Body of pancreas (tissue), 4 donors: Measurements from ENCODE around the gene AMDHD2. TPM values are rescaled to one million over a fixed set of nuclear protein-coding genes. Genes with fewer than 3 reads are reported as not detected.

Experiments
- ATAC-seq: fragments of 150-250 bp; one replicate; pipeline ENCODE4 v1.9.1; 2016
- DNase-seq, 4 donors: peaks; one replicate each; pipeline ENCODE4 v3.0.0-alpha.2; 2019
- H3K27ac ChIP-seq, 4 donors: fragments of 200-600 bp; sonication (generic); 1 replicate in 3 of 4; 2 replicates in 1 of 4; pipeline versions ENCODE4 v1.5.1 to v1.6.1; 2016 to 2019; ENCODE audit warnings: mild to moderate bottlenecking in 1 of 4, mixed read lengths in 1 of 4, moderate library complexity in 1 of 4
- H3K27me3 ChIP-seq, 2 donors: fragments of 200-600 bp; sonication (generic); one replicate each; pipeline ENCODE4 v1.6.0; 2016; ENCODE audit warnings: mild to moderate bottlenecking in 1 of 2
- H3K36me3 ChIP-seq, 2 donors: fragments of 200-600 bp; sonication (generic); replicated peaks in 1 of 2; 2 replicates each; pipeline ENCODE4 v1.5.1; 2016; ENCODE audit warnings: low read depth in 2 of 2; ENCODE audit not compliant: insufficient read depth in 1 of 2
- H3K4me1 ChIP-seq: fragments of 200-600 bp; sonication (generic); one replicate; pipeline ENCODE4 v1.6.0; 2016
- H3K4me3 ChIP-seq, 2 donors: fragments of 200-600 bp; sonication (generic); 1 replicate in 1 of 2; 2 replicates in 1 of 2; pipeline ENCODE4 v1.5.1; 2016 to 2019
- H3K9me3 ChIP-seq, 3 donors: fragments of 200-600 bp; sonication (generic); 1 replicate in 2 of 3; 2 replicates in 1 of 3; pipeline ENCODE4 v1.5.1; 2016
- POLR2A ChIP-seq, 3 donors: fragments of 450-650 bp; IDR thresholded peaks; one replicate each; pipeline ENCODE4 v1.6.1; 2016; ENCODE audit warnings: antibody characterized with exemption in 3 of 3, mild to moderate bottlenecking in 2 of 3
- WGBS, 2 donors: methylation state at CpG; one replicate each; pipeline ENCODE4 v1.1.5; 2017; 5-methylcytosine and 5-hydroxymethylcytosine counted together
- intact Hi-C: fragments of 100-400 bp; cut with DNase I; formaldehyde crosslinking; loops from one replicate; pipeline ENCODE4 v1.15.1; 2023
- total RNA-seq, 2 donors: library from RNA; depleted of rRNA; stranded (reverse); fragments of >200 nt; gene quantifications; one replicate each; pipeline ENCODE4 v1.1.0, GENCODE V29; 2016
- TF ChIP-seq, protein P1 (sequence below), 7 experiments: fragments of 450-650 bp in 4 of 7; fragments of 200-600 bp in 3 of 7; sonication (generic) in 3 of 7; IDR thresholded peaks; one replicate each; pipeline ENCODE4 v1.5.1; 2016 to 2019; ENCODE audit warnings: antibody characterized with exemption in 7 of 7

AMDHD2 gene
- total RNA-seq, 2 donors from 2014 or later: 13.7 to 33.6 TPM

- ATAC-seq (no peak), DNase-seq (peak in 2 of 4 donors; percentile 15 to 58)
- WGBS, 2 donors: 61 to 82% methylated on average over 12 to 14 of the region's 14 CpGs
- intact Hi-C loops: no loop called here
- no peak overlapping the region for H3K4me3 ChIP-seq
- peaks cover 12% of the 10 kb centered on the region for H3K4me1 ChIP-seq
- no peak for TF ChIP-seq POLR2A (IDR thresholded peaks at IDR 0.05)
- TF ChIP-seq, protein P1, sequence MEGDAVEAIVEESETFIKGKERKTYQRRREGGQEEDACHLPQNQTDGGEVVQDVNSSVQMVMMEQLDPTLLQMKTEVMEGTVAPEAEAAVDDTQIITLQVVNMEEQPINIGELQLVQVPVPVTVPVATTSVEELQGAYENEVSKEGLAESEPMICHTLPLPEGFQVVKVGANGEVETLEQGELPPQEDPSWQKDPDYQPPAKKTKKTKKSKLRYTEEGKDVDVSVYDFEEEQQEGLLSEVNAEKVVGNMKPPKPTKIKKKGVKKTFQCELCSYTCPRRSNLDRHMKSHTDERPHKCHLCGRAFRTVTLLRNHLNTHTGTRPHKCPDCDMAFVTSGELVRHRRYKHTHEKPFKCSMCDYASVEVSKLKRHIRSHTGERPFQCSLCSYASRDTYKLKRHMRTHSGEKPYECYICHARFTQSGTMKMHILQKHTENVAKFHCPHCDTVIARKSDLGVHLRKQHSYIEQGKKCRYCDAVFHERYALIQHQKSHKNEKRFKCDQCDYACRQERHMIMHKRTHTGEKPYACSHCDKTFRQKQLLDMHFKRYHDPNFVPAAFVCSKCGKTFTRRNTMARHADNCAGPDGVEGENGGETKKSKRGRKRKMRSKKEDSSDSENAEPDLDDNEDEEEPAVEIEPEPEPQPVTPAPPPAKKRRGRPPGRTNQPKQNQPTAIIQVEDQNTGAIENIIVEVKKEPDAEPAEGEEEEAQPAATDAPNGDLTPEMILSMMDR (IDR thresholded peaks at IDR 0.05): no peak
- H3K27me3 ChIP-seq: no peaks in the 10 kb centered on the region
- H3K36me3 ChIP-seq: no peaks in the 10 kb centered on the region
- peak overlapping the region in 1 of 4 donors; percentile 60 for H3K27ac ChIP-seq
- H3K9me3 ChIP-seq: no peaks in the 10 kb centered on the region
Measured at GRCh38 chr16:2507052-2507659, 13.0 kb upstream of the AMDHD2 start.

DNA sequence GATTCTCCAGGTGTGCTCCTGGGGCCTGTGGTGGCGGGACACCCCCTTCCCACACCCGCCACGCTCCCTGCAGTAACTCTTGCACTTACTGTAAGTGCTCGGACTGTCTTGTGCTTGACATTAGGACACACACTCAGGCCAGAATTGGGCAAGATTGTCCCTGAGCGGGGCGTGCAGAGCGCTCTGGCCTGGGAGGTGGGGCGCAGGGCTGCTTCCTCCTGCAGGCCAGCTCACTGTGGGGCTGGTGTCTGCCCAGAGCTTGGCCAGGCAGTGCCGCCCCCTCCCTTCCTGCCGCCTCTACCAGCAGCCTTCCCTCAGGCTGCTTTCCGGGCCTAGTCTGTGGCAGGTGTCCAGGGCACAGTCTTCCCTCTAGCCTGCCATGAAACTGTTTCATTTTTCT, 12.5 kb upstream of the AMDHD2 start:
- no peaks in the 10 kb centered on the region for H3K9me3 ChIP-seq
- peak overlapping the region in 1 of 4 donors; percentile 60 for H3K27ac ChIP-seq
- ATAC-seq (no peak), DNase-seq (peak in 2 of 4 donors; percentile 13 to 69)
- 80 to 85% methylated on average over 6 to 11 of the region's 11 CpGs for WGBS, 2 donors
- no peaks in the 10 kb centered on the region for H3K36me3 ChIP-seq
- H3K4me1 ChIP-seq: peaks cover 12% of the 10 kb centered on the region
- TF ChIP-seq POLR2A (IDR thresholded peaks at IDR 0.05): no peak
- TF ChIP-seq, protein P1 (IDR thresholded peaks at IDR 0.05): no peak
- H3K4me3 ChIP-seq: no peak overlapping the region
- H3K27me3 ChIP-seq: no peaks in the 10 kb centered on the region
- intact Hi-C loops: no loop called here

GRCh38 chr16:2508722-2509400, 11.3 kb upstream of the AMDHD2 start:
- TF ChIP-seq, protein P1 (IDR thresholded peaks at IDR 0.05): no peak
- TF ChIP-seq POLR2A (IDR thresholded peaks at IDR 0.05): no peak
- Histone ChIP-seq H3K27me3 (no peaks in the 10 kb centered on the region), H3K36me3 (no peaks in the 10 kb centered on the region), H3K4me3 (no peak overlapping the region), H3K4me1 (peaks cover 16% of the 10 kb centered on the region), H3K27ac (no peak overlapping the region), H3K9me3 (no peaks in the 10 kb centered on the region)
- ATAC-seq (no peak), DNase-seq (peak in 1 of 4 donors; percentile 14)
- WGBS, 2 donors: 84 to 86% methylated on average over 14 to 15 of the region's 18 CpGs
- intact Hi-C loops: no loop called here

DNA sequence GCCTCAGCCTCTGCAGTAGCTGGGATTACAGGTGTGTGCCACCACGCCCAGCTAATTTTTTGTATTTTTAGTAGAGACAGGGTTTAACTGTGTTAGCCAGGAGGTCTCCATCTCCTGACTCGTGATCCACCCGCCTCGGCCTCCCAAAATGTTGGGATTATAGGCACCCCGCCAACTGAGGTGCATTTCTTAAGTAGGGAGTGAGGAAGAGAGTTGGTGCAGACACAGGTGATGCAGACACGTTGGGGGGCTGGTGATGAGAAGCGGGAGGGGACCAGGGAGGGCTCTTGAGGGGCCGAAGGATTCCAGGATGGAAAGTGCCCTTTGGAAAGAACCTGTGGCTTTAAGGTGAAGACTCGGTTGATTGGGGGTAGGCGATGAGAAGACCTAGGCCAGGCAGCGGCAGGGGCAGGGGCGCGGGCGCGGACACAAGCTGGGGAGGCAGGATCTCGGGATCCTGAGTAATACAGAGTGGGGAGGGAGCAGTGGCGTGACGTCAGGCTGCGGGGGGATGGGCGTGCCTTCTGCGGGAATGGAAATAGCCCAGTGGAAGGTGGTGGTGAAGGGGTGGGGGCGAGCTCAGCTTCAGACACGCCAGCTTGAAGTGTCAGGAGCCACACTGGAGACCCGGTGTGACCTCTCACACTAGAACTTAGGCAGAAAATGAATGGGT, 8.9 kb upstream of the AMDHD2 start:
- DNase-seq: peak in 2 of 4 donors; percentile 41 to 51
- no peak overlapping the region for H3K4me3 ChIP-seq
- TF ChIP-seq, protein P1 (IDR thresholded peaks at IDR 0.05): no peak
- no peak for TF ChIP-seq POLR2A (IDR thresholded peaks at IDR 0.05)
- no peaks in the 10 kb centered on the region for H3K27me3 ChIP-seq
- peaks cover 30% of the 10 kb centered on the region for H3K4me1 ChIP-seq
- 68 to 71% methylated on average over 24 of the region's 24 CpGs for WGBS, 2 donors
- no peak for ATAC-seq
- H3K27ac ChIP-seq: no peak overlapping the region
- no peaks in the 10 kb centered on the region for H3K9me3 ChIP-seq
- intact Hi-C loops: no loop called here
- H3K36me3 ChIP-seq: no peaks in the 10 kb centered on the region
